DND-41 (cell line): ENCODE results near the gene DNAH8.

Experiments used
- EZH2 ChIP-seq: IDR thresholded peaks from 3 replicates; pipeline ENCODE4 v1.6.1; 2012; ENCODE audit warnings: borderline replicate concordance, low read depth, mild to moderate bottlenecking, moderate library complexity, low read length, inconsistent platforms; ENCODE audit not compliant: severe bottlenecking
- TF ChIP-seq, protein P1 (sequence below): IDR thresholded peaks from 2 replicates; pipeline ENCODE4 v1.5.1; 2012; ENCODE audit warnings: borderline replicate concordance, low read length, moderate library complexity, mild to moderate bottlenecking; ENCODE audit not compliant: poor library complexity, severe bottlenecking; ENCODE audit errors: extremely low read depth

DNA sequence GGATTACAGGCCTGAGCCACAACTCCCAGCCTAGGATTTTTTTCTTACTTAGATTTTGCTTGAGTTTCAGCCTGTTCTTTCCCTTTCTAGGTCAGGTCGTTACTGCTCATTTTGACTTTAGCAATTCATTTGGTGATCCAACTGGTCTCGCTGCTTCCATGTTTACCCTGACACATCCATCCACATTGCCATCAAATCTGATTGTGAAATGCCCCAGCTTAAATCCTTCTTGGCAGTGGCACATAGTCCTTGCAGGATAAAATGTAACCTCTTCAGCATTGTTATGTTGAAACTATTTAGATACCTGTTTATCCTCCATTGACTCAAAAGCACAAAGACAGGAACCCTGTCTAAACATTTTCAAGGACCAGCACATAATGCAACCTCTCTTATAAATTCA lies 77.2 kb downstream of the DNAH8 start:
- TF ChIP-seq, protein P1, sequence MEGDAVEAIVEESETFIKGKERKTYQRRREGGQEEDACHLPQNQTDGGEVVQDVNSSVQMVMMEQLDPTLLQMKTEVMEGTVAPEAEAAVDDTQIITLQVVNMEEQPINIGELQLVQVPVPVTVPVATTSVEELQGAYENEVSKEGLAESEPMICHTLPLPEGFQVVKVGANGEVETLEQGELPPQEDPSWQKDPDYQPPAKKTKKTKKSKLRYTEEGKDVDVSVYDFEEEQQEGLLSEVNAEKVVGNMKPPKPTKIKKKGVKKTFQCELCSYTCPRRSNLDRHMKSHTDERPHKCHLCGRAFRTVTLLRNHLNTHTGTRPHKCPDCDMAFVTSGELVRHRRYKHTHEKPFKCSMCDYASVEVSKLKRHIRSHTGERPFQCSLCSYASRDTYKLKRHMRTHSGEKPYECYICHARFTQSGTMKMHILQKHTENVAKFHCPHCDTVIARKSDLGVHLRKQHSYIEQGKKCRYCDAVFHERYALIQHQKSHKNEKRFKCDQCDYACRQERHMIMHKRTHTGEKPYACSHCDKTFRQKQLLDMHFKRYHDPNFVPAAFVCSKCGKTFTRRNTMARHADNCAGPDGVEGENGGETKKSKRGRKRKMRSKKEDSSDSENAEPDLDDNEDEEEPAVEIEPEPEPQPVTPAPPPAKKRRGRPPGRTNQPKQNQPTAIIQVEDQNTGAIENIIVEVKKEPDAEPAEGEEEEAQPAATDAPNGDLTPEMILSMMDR, result no peak
- TF ChIP-seq EZH2, result no peak
